Measurements from ENCODE around the gene GPR89A.
A peak's percentile ranks its signal among the peaks of the same experiment; 100 is the strongest.
"Not testable (repeated sequence)": the region's sequence is repeated elsewhere in the genome, so short reads cannot be mapped to it uniquely, and the experiment has no call there.

Gene GPR89A

DNA sequence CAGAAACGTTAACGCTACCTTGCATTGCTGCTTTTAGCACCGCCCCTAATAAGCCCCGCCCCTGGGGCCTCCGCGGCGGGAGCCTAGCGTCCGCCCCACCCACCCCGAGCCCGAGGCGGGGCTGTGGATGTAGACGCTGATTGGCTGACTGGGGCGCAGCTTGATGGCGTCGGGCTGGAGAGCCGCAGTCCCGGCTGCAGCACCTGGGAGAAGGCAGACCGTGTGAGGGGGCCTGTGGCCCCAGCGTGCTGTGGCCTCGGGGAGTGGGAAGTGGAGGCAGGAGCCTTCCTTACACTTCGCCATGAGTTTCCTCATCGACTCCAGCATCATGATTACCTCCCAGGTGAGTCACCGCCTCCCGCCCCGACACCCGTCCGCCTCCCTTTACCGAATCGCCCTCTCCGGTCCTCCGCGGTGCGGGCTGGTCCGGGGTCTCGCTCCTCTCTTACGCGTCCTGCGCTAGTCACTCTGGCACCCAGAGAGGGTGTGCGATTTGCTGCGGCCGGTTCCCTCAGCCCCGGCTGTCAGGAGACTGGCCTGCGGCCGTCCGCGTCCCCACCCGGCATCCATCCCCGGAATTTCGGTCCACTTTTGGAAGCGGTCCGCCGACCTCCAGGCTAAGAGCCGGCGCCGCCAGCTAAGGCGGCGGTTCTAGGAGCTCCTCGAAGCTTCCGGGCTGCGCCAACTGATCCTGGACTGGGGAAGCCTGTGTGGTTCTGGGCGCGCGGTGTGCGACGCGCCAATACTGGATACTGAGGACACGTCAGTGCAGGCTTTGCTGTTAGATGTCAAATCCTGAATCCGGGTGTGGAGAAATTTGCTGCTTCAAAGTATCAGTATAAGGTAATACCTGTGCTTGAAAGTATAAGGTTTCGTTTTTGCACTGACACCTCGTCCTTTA, at the start of gene GPR89A:
GPR89A (plus strand) TSS at position 156 of the 901 bp plus-strand sequence; CDS start at position 302, 146 bp downstream.
- DNase-seq (ENCODE audit: low read depth), result peak; percentile 78

- not testable (repeated sequence) for DNase-seq (ENCODE audit: low read depth)
These were observed 21.0 kb upstream of the GPR89A start for GRCh38 chr1:145586820-145587219.

GRCh38 chr1:145590806-145591205, 17.0 kb upstream of the GPR89A start:
- DNase-seq (ENCODE audit: low read depth), result not testable (repeated sequence)

- DNase-seq (ENCODE audit: low read depth), result not testable (repeated sequence)
These were observed 15.4 kb upstream of the GPR89A start for GRCh38 chr1:145592347-145592746.

DNA sequence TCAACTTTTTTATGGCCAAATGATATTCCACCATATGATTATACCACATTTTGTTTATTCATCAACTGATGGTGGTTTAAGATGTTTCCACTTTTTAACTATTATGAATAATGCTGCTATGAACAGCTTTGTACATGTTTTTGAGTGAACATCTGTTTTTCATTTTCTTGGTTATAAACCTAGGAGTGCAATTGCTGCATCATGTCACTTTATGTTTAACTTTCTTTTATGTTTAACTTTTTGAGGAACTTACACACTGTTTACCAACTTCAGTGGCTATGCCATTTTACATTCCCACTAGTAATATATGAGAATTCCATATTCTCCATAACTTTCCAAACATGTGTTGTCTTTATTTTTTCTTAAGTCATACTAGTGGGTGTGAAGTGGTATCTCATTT, 12.4 kb upstream of the GPR89A start:
- not testable (repeated sequence) for DNase-seq (ENCODE audit: low read depth)

GRCh38 chr1:145596236-145596635, 11.6 kb upstream of the GPR89A start:
- DNase-seq (ENCODE audit: low read depth), result not testable (repeated sequence)

DNA sequence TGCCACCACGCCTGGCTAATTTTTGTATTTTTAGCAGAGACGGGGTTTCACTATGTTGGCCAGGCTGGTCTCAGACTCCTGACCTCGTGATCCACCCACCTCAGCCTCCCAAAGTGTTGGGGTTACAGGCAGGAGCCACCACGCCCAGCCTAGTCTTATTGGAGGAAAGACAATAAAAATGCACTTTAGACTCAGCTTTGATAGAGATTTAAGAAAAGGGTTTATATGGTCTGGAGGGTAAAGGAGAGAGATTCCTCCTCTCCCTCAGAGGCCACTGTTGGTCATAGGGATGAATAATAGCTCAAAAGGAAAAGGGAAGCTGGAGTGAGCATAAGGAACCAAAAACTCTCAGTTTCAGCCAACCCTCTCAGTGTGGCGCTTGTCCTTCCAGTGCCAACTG, 8.4 kb upstream of the GPR89A start:
- DNase-seq (ENCODE audit: low read depth), result not testable (repeated sequence)

DNA sequence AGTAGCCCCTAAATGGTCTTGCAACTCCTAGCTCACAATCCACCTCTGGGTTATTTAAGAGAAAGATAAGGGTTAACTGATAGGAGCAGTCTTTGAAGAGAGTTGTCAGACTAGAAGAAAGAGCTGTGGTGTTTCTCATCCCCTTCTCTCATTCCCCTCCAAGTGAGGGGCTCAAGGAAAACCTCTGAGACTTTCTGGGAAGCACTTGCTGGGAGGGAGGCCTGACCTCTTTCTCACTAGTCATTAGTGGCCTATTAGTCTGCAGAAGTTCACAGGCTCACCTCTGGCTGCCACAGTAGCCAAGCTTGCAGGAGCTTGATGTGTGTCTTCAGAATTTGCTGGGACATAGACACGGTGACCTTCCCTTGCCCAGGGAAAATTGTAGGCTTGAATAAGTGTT, 6.2 kb upstream of the GPR89A start:
- DNase-seq (ENCODE audit: low read depth), result no peak

- not testable (repeated sequence) for DNase-seq (ENCODE audit: low read depth)
These were observed 948 bp upstream of the GPR89A start for GRCh38 chr1:145606840-145607239.

- DNase-seq (ENCODE audit: low read depth), result not testable (repeated sequence)
These were observed 499 bp upstream of the GPR89A start for GRCh38 chr1:145607289-145607688.

DNA sequence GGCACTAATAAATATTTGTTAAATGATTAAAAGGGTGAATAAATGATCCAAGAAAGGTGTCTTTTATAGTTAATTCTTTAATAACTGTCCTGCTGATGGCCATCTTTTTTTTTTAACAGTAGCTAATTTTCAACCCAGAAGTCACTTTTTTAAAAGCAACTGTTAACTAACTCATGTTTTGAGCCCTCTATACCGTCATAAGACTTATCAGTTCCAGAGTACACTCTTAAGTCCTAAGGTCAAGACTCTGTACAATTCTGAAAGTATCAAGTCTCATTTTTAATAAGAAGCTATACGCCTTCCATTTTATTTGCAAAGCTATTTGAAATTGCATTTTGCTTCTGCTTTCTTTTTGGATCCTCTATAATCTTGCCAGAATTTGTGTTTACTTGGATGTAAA, 3.0 kb downstream of the GPR89A start:
- DNase-seq (ENCODE audit: low read depth), result not testable (repeated sequence)

GRCh38 chr1:145620073-145620472, 12.3 kb downstream of the GPR89A start:
- not testable (repeated sequence) for DNase-seq (ENCODE audit: low read depth)

DNA sequence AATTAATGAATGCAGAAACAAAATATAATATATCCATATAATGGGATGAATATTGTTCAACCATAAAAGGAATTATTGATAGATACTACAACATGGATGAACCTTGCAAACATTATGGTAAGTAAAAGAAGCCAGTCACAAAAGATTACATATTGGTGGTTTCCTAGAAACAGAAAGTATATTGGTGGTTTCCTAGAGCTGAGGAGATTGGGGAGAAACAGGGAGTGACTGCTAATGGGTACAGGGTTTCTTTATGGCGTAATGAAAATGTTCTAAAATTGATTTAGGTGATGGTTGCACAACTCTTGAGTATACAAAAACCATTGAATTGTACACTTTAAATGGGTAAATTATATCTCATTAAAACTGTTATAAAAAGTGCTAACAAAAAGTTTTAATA, 14.4 kb downstream of the GPR89A start:
- not testable (repeated sequence) for DNase-seq (ENCODE audit: low read depth)

DNA sequence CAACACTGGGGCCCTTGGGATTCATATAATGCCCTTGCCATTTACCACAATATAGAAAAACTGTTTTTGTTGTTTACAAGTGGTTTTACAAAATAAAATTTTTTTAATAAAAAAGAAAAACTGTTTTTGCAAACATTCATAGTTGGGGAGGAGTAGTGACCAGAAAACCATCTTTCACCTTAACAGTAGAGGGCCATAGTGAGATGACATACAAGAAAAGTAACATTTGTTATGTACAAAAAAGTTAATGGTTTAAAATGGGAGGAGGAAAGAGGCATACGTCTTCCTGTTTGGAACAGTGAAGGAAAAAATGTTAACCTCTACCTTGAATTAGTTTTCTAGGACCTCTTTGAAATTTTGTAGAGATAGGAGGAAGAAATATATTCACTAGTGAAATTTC, 28.4 kb downstream of the GPR89A start:
- DNase-seq (ENCODE audit: low read depth), result not testable (repeated sequence)

DNA sequence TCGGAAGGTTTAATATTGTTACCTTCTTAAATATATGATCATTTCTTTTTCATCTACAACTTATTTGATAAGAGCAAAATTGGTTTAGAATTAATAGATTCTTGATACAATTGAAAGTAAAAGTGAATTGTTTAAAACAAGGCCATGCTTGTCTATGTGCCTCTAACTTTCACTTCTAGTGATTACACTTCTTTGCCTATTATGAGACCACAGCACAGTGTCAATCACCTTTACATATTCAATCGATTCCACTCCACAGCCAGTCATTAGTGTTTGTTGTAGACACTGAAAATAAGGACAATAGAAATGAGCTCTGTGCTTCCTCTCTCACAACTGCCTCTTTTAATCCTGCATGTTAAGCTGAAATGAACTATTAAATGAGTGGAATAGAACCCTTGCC, 34.1 kb downstream of the GPR89A start:
- DNase-seq (ENCODE audit: low read depth), result not testable (repeated sequence)

DNA sequence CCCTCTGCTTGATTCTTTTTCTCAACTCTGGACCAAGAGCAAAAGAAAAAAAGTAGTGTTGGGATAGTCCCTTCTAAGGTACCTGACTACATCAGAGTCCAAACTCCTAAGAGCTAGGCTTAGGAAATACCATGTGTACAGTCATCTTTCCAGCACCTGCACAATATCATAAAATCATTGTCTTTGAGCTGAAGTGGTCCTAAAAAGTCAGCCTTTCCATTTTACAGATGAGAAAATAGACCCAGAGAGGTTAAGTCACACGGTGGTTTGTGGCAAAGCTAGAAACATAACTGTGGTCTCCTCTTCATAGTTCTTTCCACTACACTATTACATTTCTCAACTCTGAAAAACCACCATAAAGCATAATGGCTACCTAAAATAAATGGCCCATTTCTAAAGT, 36.2 kb downstream of the GPR89A start:
- not testable (repeated sequence) for DNase-seq (ENCODE audit: low read depth)

DNA sequence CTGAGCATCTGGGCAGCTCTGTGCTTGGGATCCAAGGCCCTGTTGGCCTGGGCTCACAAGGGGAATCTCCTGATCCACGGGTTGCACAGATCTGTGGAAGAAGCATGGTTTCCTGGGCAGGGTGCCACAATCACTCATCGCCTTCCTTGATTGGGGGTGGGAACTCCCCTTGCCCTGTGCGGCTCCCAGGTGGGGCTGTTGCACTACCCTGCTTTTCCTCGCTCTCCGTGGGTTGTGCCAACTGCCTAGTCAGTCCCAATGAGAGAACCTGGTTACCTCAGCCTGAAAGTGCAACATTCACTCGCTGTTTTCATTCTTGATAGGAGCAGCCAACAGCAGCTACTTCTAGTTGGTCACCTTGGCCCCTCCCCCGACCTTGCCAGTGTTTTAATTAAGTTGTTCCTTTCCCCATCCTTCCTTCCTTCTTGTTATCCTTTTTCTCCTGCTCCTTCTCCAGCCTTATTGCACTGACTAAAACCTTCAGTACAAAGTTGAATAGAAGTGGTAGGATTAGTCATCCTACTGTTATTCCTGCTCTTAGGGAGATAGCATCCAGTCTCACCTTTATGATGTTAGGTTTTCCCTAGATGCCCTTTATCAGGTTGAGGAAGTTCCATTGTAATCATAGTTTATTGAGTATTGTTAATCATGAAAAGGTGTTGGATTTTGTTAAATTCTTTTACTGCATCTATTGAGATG, 48.6 kb downstream of the GPR89A start:
- not testable (repeated sequence) for DNase-seq (ENCODE audit: low read depth)

GRCh38 chr1:145662502-145662901, 54.7 kb downstream of the GPR89A start:
- not testable (repeated sequence) for DNase-seq (ENCODE audit: low read depth)

DNA sequence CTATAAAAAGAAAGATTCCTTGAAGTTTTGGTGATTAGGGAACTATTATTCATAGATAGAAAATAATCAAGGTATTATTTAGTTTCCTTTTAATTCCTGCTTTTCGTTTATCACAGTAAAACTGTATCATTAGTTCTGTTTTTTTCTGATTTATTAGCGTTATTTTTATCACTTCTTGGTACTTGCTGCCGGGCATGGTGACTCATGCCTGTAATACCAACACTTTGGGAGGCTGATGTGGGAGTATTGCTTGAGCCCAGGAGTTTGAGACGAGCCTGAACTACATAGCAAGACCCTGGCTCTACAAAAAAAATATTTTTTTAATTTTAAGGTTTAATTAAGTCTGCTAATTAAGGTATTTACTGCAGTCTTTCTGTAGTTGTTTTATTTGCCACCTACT, 57.2 kb downstream of the GPR89A start:
- DNase-seq (ENCODE audit: low read depth), result not testable (repeated sequence)

DNA sequence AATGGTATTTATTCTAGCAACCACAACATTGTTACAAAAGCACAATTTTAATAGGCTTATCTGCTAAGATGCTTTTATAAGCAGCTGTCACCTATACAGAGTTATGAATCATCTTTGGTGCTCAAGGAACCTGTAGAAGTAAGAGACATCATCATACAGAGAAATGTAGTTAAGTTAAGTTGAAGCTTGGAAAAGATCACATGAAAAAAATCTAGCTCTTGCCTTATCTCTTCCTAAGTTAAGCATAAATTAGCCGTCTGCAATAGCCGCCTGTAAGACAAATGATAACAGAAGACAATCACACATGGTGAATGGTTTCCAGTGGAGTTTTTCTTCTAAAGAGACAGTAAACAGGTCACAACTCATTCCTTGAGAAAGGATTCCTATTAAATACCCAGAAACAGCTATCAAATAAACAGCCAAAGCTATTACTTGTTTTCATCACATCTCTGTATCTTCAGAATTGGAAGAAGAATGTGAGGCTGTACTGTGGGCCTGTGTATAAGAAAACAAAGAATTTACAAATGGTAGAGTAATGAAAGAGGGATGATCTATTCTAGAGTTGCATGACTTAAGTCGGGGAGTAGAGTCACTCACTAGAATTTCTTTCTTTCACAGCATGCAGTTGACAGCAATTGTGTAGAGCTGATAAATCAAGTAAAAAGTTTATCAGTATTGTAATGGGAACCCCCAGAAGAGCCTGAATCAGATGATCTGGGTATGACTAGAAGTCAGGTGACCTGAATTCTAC, 63.4 kb downstream of the GPR89A start:
- DNase-seq (ENCODE audit: low read depth), result not testable (repeated sequence)

DNA sequence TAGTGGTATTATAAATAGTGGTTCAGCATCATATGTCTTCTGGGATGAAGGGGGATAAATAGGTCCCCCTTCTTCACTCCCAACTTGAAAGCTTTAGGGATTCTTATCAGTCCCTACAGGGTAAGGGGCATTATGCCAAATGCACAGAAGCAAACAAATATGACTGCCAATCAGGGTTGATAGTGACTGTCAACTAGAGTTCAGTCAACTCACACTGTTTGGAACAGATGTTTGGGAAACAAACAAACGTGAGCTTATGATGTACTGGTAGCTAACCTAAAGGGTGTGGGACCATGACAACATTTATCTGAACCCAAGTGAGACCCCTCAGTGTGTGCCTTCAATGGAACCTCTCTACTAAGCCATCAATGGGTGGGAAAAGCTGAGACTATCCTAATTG, 65.4 kb downstream of the GPR89A start:
- not testable (repeated sequence) for DNase-seq (ENCODE audit: low read depth)

GRCh38 chr1:145684858-145685257, 77.1 kb downstream of the GPR89A start:
- not testable (repeated sequence) for DNase-seq (ENCODE audit: low read depth)
